H1 (cell line): Measurements from ENCODE around the gene RFX3. TPM values are rescaled to one million over a fixed set of nuclear protein-coding genes. Genes with fewer than 3 reads are reported as not detected.

ENCODE experiments used
- KDM5A ChIP-seq: fragments of 200-600 bp; IDR thresholded peaks from 2 replicates; pipeline ENCODE4 v1.7.1; 2012; ENCODE audit warnings: mild to moderate bottlenecking, low read length, inconsistent platforms, mixed read lengths
- NRF1 ChIP-seq: IDR thresholded peaks from 2 replicates; pipeline ENCODE4 v1.6.1; 2011; ENCODE audit warnings: mild to moderate bottlenecking, low read depth, low read length, improper control_type of control experiment
- POU5F1 ChIP-seq: IDR thresholded peaks from 2 replicates; pipeline ENCODE4 v1.6.1; 2011; ENCODE audit warnings: low read depth, mild to moderate bottlenecking, low read length, moderate library complexity
- SP2 ChIP-seq: IDR thresholded peaks from 2 replicates; pipeline ENCODE4 v1.6.1; 2012; ENCODE audit warnings: mild to moderate bottlenecking, low read length, inconsistent platforms
- polyA plus RNA-seq, 7 experiments: library from polyadenylated mRNA; depleted of rRNA in 3 of 7; stranded (reverse) in 5 of 7; unstranded in 2 of 7; fragments of >200 nt in 5 of 7; fragments of 200-250 nt in 2 of 7; gene quantifications; 1 replicate in 5 of 7; 2 replicates in 1 of 7; 4 replicates in 1 of 7; pipeline versions ENCODE4 v1.2.1 to v1.2.3, GENCODE V29; 2011 to 2013; ENCODE audit warnings: missing spikeins in 2 of 7, mixed read lengths in 2 of 7
- total RNA-seq: library from RNA; stranded (reverse); fragmentation: NEBNext Ultra II Directional; extraction: Animal tissue kit (Norgen Biotek cat#: 25700); gene quantifications from 2 replicates; pipeline ENCODE4 v1.2.1, GENCODE V29; 2021

RFX3 gene
- total and polyA plus RNA-seq, 2 of the 8 experiments (the other 6 are each of a cell fraction or from before 2014, with no cell fraction given): 4.9 to 22.6 TPM

- no peak for TF ChIP-seq SP2
- no peak for TF ChIP-seq KDM5A
- TF ChIP-seq POU5F1: no peak
- TF ChIP-seq NRF1: no peak
Measured at GRCh38 chr9:3288686-3289085, 237.1 kb downstream of the RFX3 start (continued).
